ENCODE results near the gene EQTN. TPM values are rescaled to one million over a fixed set of nuclear protein-coding genes. Genes with fewer than 3 reads are reported as not detected.

EQTN gene
- total RNA-seq, 1 donor from 2014 or later, result not detected

- H3K9me3 Mint-ChIP-seq (ENCODE audit: unreplicated experiment), result no peaks in the 10 kb centered on the region
- H3K4me3 Mint-ChIP-seq (ENCODE audit: unreplicated experiment), result no peak overlapping the region
- peaks cover 7% of the 10 kb centered on the region for H3K36me3 Mint-ChIP-seq (ENCODE audit: low read depth, unreplicated experiment)
- TF ChIP-seq CTCF (IDR thresholded peaks at IDR 0.05; ENCODE audit: unreplicated experiment), result no peak
- no peak overlapping the region for H3K27ac Mint-ChIP-seq (ENCODE audit: unreplicated experiment)
- H3K4me1 Mint-ChIP-seq (ENCODE audit: unreplicated experiment), result peaks cover 4% of the 10 kb centered on the region
- H3K27me3 Mint-ChIP-seq (ENCODE audit: unreplicated experiment), result peaks cover 4% of the 10 kb centered on the region
- DNase-seq (ENCODE audit: low spot score), result no peak
Measured at GRCh38 chr9:27328483-27328882, 31.5 kb upstream of the EQTN start.

- Mint-ChIP-seq H3K9me3 (ENCODE audit: unreplicated experiment) (no peaks in the 10 kb centered on the region), H3K4me1 (ENCODE audit: unreplicated experiment) (no peaks in the 10 kb centered on the region), H3K27me3 (ENCODE audit: unreplicated experiment) (no peaks in the 10 kb centered on the region), H3K4me3 (ENCODE audit: unreplicated experiment) (no peak overlapping the region), H3K36me3 (ENCODE audit: low read depth, unreplicated experiment) (no peaks in the 10 kb centered on the region), H3K27ac (ENCODE audit: unreplicated experiment) (no peak overlapping the region)
- DNase-seq (ENCODE audit: low spot score), result no peak
- no peak for TF ChIP-seq CTCF (IDR thresholded peaks at IDR 0.05; ENCODE audit: unreplicated experiment)
Measured at GRCh38 chr9:27311184-27311583, 14.2 kb upstream of the EQTN start.

GRCh38 chr9:27310582-27310981, 13.6 kb upstream of the EQTN start:
- Mint-ChIP-seq H3K4me3 (ENCODE audit: unreplicated experiment) (no peak overlapping the region), H3K27me3 (ENCODE audit: unreplicated experiment) (no peaks in the 10 kb centered on the region), H3K27ac (ENCODE audit: unreplicated experiment) (no peak overlapping the region), H3K36me3 (ENCODE audit: low read depth, unreplicated experiment) (no peaks in the 10 kb centered on the region), H3K9me3 (ENCODE audit: unreplicated experiment) (no peaks in the 10 kb centered on the region), H3K4me1 (ENCODE audit: unreplicated experiment) (no peaks in the 10 kb centered on the region)
- no peak for TF ChIP-seq CTCF (IDR thresholded peaks at IDR 0.05; ENCODE audit: unreplicated experiment)
- no peak for DNase-seq (ENCODE audit: low spot score)

GRCh38 chr9:27308691-27309390, 11.9 kb upstream of the EQTN start:
- no peak for TF ChIP-seq CTCF (IDR thresholded peaks at IDR 0.05; ENCODE audit: unreplicated experiment)
- DNase-seq (ENCODE audit: low spot score), result no peak
- no peaks in the 10 kb centered on the region for H3K9me3 Mint-ChIP-seq (ENCODE audit: unreplicated experiment)
- H3K36me3 Mint-ChIP-seq (ENCODE audit: low read depth, unreplicated experiment), result no peaks in the 10 kb centered on the region
- H3K27me3 Mint-ChIP-seq (ENCODE audit: unreplicated experiment), result no peaks in the 10 kb centered on the region
- H3K27ac Mint-ChIP-seq (ENCODE audit: unreplicated experiment), result no peak overlapping the region
- H3K4me3 Mint-ChIP-seq (ENCODE audit: unreplicated experiment), result no peak overlapping the region
- H3K4me1 Mint-ChIP-seq (ENCODE audit: unreplicated experiment), result no peaks in the 10 kb centered on the region

- H3K4me3 Mint-ChIP-seq (ENCODE audit: unreplicated experiment), result no peak overlapping the region
- H3K27ac Mint-ChIP-seq (ENCODE audit: unreplicated experiment), result no peak overlapping the region
- H3K36me3 Mint-ChIP-seq (ENCODE audit: low read depth, unreplicated experiment), result no peaks in the 10 kb centered on the region
- no peaks in the 10 kb centered on the region for H3K9me3 Mint-ChIP-seq (ENCODE audit: unreplicated experiment)
- DNase-seq (ENCODE audit: low spot score), result no peak
- no peaks in the 10 kb centered on the region for H3K27me3 Mint-ChIP-seq (ENCODE audit: unreplicated experiment)
- no peaks in the 10 kb centered on the region for H3K4me1 Mint-ChIP-seq (ENCODE audit: unreplicated experiment)
- TF ChIP-seq CTCF (IDR thresholded peaks at IDR 0.05; ENCODE audit: unreplicated experiment), result no peak
Measured at GRCh38 chr9:27304521-27304920, 7.6 kb upstream of the EQTN start.

Data from endothelial cell (in vitro differentiated cells).